PC-3 (cell line): ENCODE data around the gene CHPF2. TPM values are rescaled to one million over a fixed set of nuclear protein-coding genes. Genes with fewer than 3 reads are reported as not detected.
A peak's percentile ranks its signal among the peaks of the same experiment; 100 is the strongest.

Source experiments
- ATAC-seq: fragments of 200-7000 bp; cut with Tn5 transposase; 2 replicates; pipeline ENCODE4 v1.9.1; 2020; ENCODE audit warnings: mild to moderate bottlenecking, moderate library complexity
- BruUV-seq: library from RNA; stranded (reverse); fragments of 400-500 nt; replicated peaks from 2 replicates; lab custom pipeline; 2021; lab: Mats Ljungman, UMichigan
- CTCF ChIA-PET: fragments of 300-600 bp; sonication (Branson Sonifier 250); formaldehyde crosslinking; loops from one replicate; lab custom pipeline; 2022; ENCODE audit warnings: antibody characterized with exemption; lab: Charles Lee
- POLR2A ChIA-PET: fragments of 300-600 bp; sonication (Branson Sonifier 250); formaldehyde crosslinking; loops from one replicate; lab custom pipeline; 2022; ENCODE audit warnings: antibody characterized with exemption; ENCODE audit not compliant: unreplicated experiment; lab: Charles Lee
- DNase-seq: peaks from one replicate; pipeline ENCODE4 v3.0.0-alpha.2; 2015
- H2AFZ ChIP-seq: fragments of 300-600 bp; sonication (generic); 2 replicates; pipeline ENCODE4 v1.6.0; 2016; ENCODE audit warnings: antibody characterized with exemption, low read length
- H3F3A ChIP-seq: fragments of 300-600 bp; sonication (generic); one replicate; pipeline ENCODE4 v1.6.0; 2017; ENCODE audit warnings: antibody characterized with exemption, low read length, control low read depth, mild to moderate bottlenecking; ENCODE audit not compliant: unreplicated experiment
- H3K27ac ChIP-seq: fragments of 300-600 bp; sonication (generic); 2 replicates; pipeline ENCODE4 v1.5.1; 2016; ENCODE audit warnings: mild to moderate bottlenecking, low read length
- H3K27me3 ChIP-seq: fragments of 300-600 bp; sonication (generic); 2 replicates; pipeline ENCODE4 v1.6.1; 2016; ENCODE audit warnings: low read length, mixed read lengths
- H3K36me3 ChIP-seq: fragments of 300-600 bp; sonication (generic); 2 replicates; pipeline ENCODE4 v1.6.1; 2016; ENCODE audit warnings: low read depth, mixed run types, low read length, mixed read lengths
- H3K4me1 ChIP-seq: fragments of 300-600 bp; sonication (generic); 2 replicates; pipeline ENCODE4 v1.5.1; 2016; ENCODE audit warnings: low read length; ENCODE audit not compliant: insufficient read depth
- H3K4me2 ChIP-seq: fragments of 300-600 bp; sonication (generic); 2 replicates; pipeline ENCODE4 v1.6.0; 2016; ENCODE audit warnings: low read length
- H3K4me3 ChIP-seq: fragments of 300-600 bp; sonication (generic); 2 replicates; pipeline ENCODE4 v1.5.1; 2016; ENCODE audit warnings: mild to moderate bottlenecking, low read length, mixed read lengths
- H3K79me2 ChIP-seq: fragments of 300-600 bp; sonication (generic); 2 replicates; pipeline ENCODE4 v1.6.1; 2017; ENCODE audit warnings: low read length, mixed read lengths
- H3K9ac ChIP-seq: fragments of 300-600 bp; sonication (generic); 2 replicates; pipeline ENCODE4 v1.6.0; 2016; ENCODE audit warnings: mild to moderate bottlenecking, low read length
- H3K9me2 ChIP-seq: fragments of 300-600 bp; sonication (generic); replicated peaks from 2 replicates; pipeline ENCODE4 v1.6.1; 2016; ENCODE audit warnings: mixed run types, low read length, mixed read lengths
- H3K9me3 ChIP-seq: fragments of 300-600 bp; sonication (generic); 2 replicates; pipeline ENCODE4 v1.6.1; 2016; ENCODE audit warnings: low read length, mixed read lengths
- H4K20me1 ChIP-seq: fragments of 300-600 bp; sonication (generic); 2 replicates; pipeline ENCODE4 v1.6.1; 2016; ENCODE audit warnings: low read length, mixed read lengths
- CTCF ChIP-seq: fragments of 300-600 bp; sonication (generic); conservative IDR thresholded peaks from 2 replicates; pipeline ENCODE4 v1.5.1; 2017; ENCODE audit warnings: antibody characterized with exemption, low read depth, mild to moderate bottlenecking, low read length
- EZH2 ChIP-seq: fragments of 300-600 bp; sonication (generic); IDR thresholded peaks from one replicate; pipeline ENCODE4 v1.6.1; 2017; ENCODE audit warnings: antibody characterized with exemption, mild to moderate bottlenecking, low read length; ENCODE audit not compliant: unreplicated experiment
- EZH2phosphoT487 ChIP-seq: fragments of 300-600 bp; sonication (generic); IDR thresholded peaks from 2 replicates; pipeline ENCODE4 v1.6.1; 2018; ENCODE audit warnings: mild to moderate bottlenecking, antibody characterized with exemption, low read length, borderline replicate concordance
- intact Hi-C: fragments of 100-400 bp; cut with micrococcal nuclease; formaldehyde crosslinking; loops from 2 replicates; pipeline ENCODE4 v1.9.0; 2023
- total RNA-seq: library from RNA; depleted of rRNA; stranded (reverse); fragments of >200 nt; gene quantifications from 2 replicates; pipeline ENCODE4 v1.2.3, GENCODE V29; 2014

CHPF2 gene
- total RNA-seq, 1 experiment from 2014 or later = 30.1 TPM

DNA sequence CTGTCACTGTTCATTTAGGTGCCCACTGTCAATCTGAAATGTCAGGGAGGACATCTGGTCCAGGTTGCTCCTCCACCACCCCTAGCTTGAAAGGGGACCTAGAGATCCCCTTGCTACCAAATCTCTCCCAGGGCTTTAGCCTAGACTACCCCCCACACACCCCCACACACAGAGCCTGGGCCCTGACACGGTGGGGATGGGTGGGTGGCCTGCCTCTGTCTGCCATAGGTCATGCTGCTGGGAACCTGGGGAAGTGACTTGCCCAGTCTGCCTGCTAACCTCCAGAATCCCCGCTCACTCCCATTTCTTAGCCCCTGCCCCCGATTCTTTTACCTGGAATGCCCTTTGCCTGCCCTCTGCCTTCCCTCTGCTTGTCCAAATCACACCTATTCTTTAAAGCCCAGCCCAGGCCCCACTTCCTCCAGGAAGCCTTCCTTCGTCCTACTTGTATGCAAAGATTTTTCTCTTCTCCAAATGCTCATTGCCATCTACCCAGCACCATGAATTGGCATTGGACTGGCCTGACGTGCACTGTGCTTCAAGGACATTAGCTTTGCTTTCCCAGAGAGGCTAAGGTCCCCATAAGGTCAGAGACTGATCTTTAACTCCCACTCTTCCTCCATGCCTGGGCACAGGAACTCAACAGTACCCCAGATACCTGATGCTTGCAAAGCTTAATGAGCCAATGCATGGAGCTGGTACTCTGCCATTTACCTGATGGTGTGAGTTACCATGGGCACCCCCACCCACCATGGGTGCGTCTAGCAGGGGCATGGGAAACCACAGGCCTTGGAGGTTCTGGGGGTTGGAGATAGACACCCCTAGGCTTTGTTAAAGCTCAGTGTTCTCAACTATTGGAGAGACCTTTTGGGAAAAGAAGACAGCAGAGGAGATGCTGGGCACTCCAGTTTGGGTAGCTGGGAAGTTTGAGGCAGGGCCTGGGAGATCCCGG, 18.2 kb downstream of the CHPF2 start:
- H3K9me2 ChIP-seq = no peaks in the 10 kb centered on the region
- no peaks in the 10 kb centered on the region for H4K20me1 ChIP-seq
- H3K4me3 ChIP-seq = no peak overlapping the region
- no peaks in the 10 kb centered on the region for H3F3A ChIP-seq
- H2AFZ ChIP-seq = no peak overlapping the region
- H3K79me2 ChIP-seq = no peaks in the 10 kb centered on the region
- H3K27ac ChIP-seq = no peak overlapping the region
- no peaks in the 10 kb centered on the region for H3K9me3 ChIP-seq
- no peaks in the 10 kb centered on the region for H3K36me3 ChIP-seq
- H3K27me3 ChIP-seq = no peaks in the 10 kb centered on the region
- TSS peak; percentile 15 for BruUV-seq
- no peak for TF ChIP-seq EZH2phosphoT487
- TF ChIP-seq EZH2 = no peak
- no peak for TF ChIP-seq CTCF
- intact Hi-C loops = no loop called here
- ATAC-seq (no peak), DNase-seq (no peak)
- peaks cover 4% of the 10 kb centered on the region for H3K4me1 ChIP-seq
- ChIA-PET POLR2A (no interaction called here), CTCF (no interaction called here)
- H3K9ac ChIP-seq = no peak overlapping the region
- H3K4me2 ChIP-seq = no peak overlapping the region

GRCh38 chr7:151251328-151251688, 19.0 kb downstream of the CHPF2 start:
- H3F3A ChIP-seq = no peaks in the 10 kb centered on the region
- H3K9me3 ChIP-seq = no peaks in the 10 kb centered on the region
- no peaks in the 10 kb centered on the region for H4K20me1 ChIP-seq
- DNase-seq (no peak), ATAC-seq (no peak)
- BruUV-seq = no TSS peak
- H3K79me2 ChIP-seq = no peaks in the 10 kb centered on the region
- POLR2A ChIA-PET = no interaction called here
- peaks cover 4% of the 10 kb centered on the region for H3K4me1 ChIP-seq
- intact Hi-C loops = no loop called here
- H3K27ac ChIP-seq = no peak overlapping the region
- no peaks in the 10 kb centered on the region for H3K9me2 ChIP-seq
- H3K9ac ChIP-seq = no peak overlapping the region
- peak overlapping the region; percentile 56; the same call in 1 of the 2 replicates for H3K4me3 ChIP-seq
- TF ChIP-seq EZH2 (no peak), EZH2phosphoT487 (no peak), CTCF (no peak)
- H3K27me3 ChIP-seq = no peaks in the 10 kb centered on the region
- no peaks in the 10 kb centered on the region for H3K36me3 ChIP-seq
- H3K4me2 ChIP-seq = peak overlapping the region; percentile 70
- CTCF ChIA-PET = no interaction called here
- H2AFZ ChIP-seq = peak overlapping the region; percentile 47
